GM12891 (cell line): ENCODE measurements around the gene ZNF48.

Source experiments
- PAX5 ChIP-seq: IDR thresholded peaks from 2 replicates; pipeline ENCODE4 v1.6.1; 2011; ENCODE audit warnings: low read length, moderate library complexity, mild to moderate bottlenecking; ENCODE audit not compliant: insufficient read depth, severe bottlenecking
- POLR2A ChIP-seq: IDR thresholded peaks from 2 replicates; pipeline ENCODE4 v1.6.1; 2011; ENCODE audit warnings: low read depth, low read length, control low read depth
- POLR2AphosphoS5 ChIP-seq: IDR thresholded peaks from 2 replicates; pipeline ENCODE4 v1.6.1; 2011; ENCODE audit warnings: low read depth, low read length, control low read depth

GRCh38 chr16:30365200-30365599 is 30.0 kb upstream of the ZNF48 start:
- TF ChIP-seq POLR2AphosphoS5 (no peak), POLR2A (no peak), PAX5 (no peak)
